NB4 (cell line): ENCODE measurements around the gene DDX21.

Source experiments
- MAX ChIP-seq: IDR thresholded peaks from 2 replicates; pipeline ENCODE4 v1.6.1; 2011; ENCODE audit warnings: low read depth, low read length
- MYC ChIP-seq: IDR thresholded peaks from 2 replicates; pipeline ENCODE4 v1.6.1; 2011; ENCODE audit warnings: low read depth, low read length
- POLR2A ChIP-seq: IDR thresholded peaks from 2 replicates; pipeline ENCODE4 v1.6.1; 2011; ENCODE audit warnings: mild to moderate bottlenecking; ENCODE audit not compliant: insufficient read length; ENCODE audit errors: extremely low read depth
- TF ChIP-seq, protein P1 (sequence below): IDR thresholded peaks from one replicate; pipeline ENCODE4 v1.5.1; 2012; ENCODE audit warnings: low read depth, low read length

- TF ChIP-seq, protein P1, sequence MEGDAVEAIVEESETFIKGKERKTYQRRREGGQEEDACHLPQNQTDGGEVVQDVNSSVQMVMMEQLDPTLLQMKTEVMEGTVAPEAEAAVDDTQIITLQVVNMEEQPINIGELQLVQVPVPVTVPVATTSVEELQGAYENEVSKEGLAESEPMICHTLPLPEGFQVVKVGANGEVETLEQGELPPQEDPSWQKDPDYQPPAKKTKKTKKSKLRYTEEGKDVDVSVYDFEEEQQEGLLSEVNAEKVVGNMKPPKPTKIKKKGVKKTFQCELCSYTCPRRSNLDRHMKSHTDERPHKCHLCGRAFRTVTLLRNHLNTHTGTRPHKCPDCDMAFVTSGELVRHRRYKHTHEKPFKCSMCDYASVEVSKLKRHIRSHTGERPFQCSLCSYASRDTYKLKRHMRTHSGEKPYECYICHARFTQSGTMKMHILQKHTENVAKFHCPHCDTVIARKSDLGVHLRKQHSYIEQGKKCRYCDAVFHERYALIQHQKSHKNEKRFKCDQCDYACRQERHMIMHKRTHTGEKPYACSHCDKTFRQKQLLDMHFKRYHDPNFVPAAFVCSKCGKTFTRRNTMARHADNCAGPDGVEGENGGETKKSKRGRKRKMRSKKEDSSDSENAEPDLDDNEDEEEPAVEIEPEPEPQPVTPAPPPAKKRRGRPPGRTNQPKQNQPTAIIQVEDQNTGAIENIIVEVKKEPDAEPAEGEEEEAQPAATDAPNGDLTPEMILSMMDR, result no peak
- TF ChIP-seq POLR2A (no peak), MAX (no peak), MYC (no peak)
Measured at GRCh38 chr10:68957654-68958053, 1.7 kb downstream of the DDX21 start.
